Measurements from ENCODE around the gene ALDH1B1. TPM values are rescaled to one million over a fixed set of nuclear protein-coding genes. Genes with fewer than 3 reads are reported as not detected.

The ALDH1B1 gene
- total and polyA plus RNA-seq, 10 of the 15 experiments (the other 5 are each of a cell fraction or from before 2014, with no cell fraction given): 8.6 to 38.5 (median 30.9) TPM

- POLR2A ChIA-PET: no interaction called here
- Histone ChIP-seq H3K27ac (ENCODE audit: control insufficient read depth, insufficient read depth) (no peak overlapping the region), H2AFZ (ENCODE audit: control insufficient read depth, low read depth, low read length) (no peak overlapping the region), H3K79me2 (ENCODE audit: control insufficient read depth, insufficient read depth, low read length) (no peaks in the 10 kb centered on the region), H4K20me1 (ENCODE audit: control insufficient read depth, insufficient read depth) (no peaks in the 10 kb centered on the region), H3K36me3 (ENCODE audit: control insufficient read depth in 2 of 2, insufficient read depth in 2 of 2, low read length in 1 of 2) (no peaks in the 10 kb centered on the region), H3K9ac (ENCODE audit: control insufficient read depth, insufficient read depth, low read length) (no peak overlapping the region), H3K4me1 (ENCODE audit: control insufficient read depth, insufficient read depth, low read length) (peaks cover 3% of the 10 kb centered on the region; the same call in 1 of the 2 replicates), H3K4me2 (ENCODE audit: control insufficient read depth, insufficient read depth) (no peak overlapping the region), H3K4me3 (no peak overlapping the region), H3K27me3 (replicated peaks in 1 of 2; ENCODE audit: control insufficient read depth in 2 of 2, insufficient read depth in 2 of 2, low read length in 1 of 2) (no peaks in the 10 kb centered on the region; a peak in 1 of 4 replicates), H3K9me3 (replicated peaks; ENCODE audit: control insufficient read depth, insufficient read depth, low read length) (no peaks in the 10 kb centered on the region)
- DNase-seq (ENCODE audit: low read depth, low spot score) (no peak), ATAC-seq (no peak), FAIRE-seq (no peak)
- TF ChIP-seq, protein P1, sequence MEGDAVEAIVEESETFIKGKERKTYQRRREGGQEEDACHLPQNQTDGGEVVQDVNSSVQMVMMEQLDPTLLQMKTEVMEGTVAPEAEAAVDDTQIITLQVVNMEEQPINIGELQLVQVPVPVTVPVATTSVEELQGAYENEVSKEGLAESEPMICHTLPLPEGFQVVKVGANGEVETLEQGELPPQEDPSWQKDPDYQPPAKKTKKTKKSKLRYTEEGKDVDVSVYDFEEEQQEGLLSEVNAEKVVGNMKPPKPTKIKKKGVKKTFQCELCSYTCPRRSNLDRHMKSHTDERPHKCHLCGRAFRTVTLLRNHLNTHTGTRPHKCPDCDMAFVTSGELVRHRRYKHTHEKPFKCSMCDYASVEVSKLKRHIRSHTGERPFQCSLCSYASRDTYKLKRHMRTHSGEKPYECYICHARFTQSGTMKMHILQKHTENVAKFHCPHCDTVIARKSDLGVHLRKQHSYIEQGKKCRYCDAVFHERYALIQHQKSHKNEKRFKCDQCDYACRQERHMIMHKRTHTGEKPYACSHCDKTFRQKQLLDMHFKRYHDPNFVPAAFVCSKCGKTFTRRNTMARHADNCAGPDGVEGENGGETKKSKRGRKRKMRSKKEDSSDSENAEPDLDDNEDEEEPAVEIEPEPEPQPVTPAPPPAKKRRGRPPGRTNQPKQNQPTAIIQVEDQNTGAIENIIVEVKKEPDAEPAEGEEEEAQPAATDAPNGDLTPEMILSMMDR (IDR thresholded peaks at IDR 0.05 in 2 of 3, conservative IDR thresholded peaks at IDR 0.05 in 1 of 3; ENCODE audit: control insufficient read depth in 2 of 3, extremely low read depth in 1 of 3, insufficient read depth in 1 of 3, low read depth in 3 of 3, low read length in 3 of 3): no peak
- TF ChIP-seq ZBED1 (IDR thresholded peaks at IDR 0.05; ENCODE audit: borderline replicate concordance) (no peak), WRNIP1 (IDR thresholded peaks at IDR 0.05; ENCODE audit: borderline replicate concordance, low read depth, low read length) (no peak), CREM (IDR thresholded peaks at IDR 0.05; ENCODE audit: low read depth) (no peak)
- TF ChIP-seq, protein P2, sequence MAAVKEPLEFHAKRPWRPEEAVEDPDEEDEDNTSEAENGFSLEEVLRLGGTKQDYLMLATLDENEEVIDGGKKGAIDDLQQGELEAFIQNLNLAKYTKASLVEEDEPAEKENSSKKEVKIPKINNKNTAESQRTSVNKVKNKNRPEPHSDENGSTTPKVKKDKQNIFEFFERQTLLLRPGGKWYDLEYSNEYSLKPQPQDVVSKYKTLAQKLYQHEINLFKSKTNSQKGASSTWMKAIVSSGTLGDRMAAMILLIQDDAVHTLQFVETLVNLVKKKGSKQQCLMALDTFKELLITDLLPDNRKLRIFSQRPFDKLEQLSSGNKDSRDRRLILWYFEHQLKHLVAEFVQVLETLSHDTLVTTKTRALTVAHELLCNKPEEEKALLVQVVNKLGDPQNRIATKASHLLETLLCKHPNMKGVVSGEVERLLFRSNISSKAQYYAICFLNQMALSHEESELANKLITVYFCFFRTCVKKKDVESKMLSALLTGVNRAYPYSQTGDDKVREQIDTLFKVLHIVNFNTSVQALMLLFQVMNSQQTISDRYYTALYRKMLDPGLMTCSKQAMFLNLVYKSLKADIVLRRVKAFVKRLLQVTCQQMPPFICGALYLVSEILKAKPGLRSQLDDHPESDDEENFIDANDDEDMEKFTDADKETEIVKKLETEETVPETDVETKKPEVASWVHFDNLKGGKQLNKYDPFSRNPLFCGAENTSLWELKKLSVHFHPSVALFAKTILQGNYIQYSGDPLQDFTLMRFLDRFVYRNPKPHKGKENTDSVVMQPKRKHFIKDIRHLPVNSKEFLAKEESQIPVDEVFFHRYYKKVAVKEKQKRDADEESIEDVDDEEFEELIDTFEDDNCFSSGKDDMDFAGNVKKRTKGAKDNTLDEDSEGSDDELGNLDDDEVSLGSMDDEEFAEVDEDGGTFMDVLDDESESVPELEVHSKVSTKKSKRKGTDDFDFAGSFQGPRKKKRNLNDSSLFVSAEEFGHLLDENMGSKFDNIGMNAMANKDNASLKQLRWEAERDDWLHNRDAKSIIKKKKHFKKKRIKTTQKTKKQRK (IDR thresholded peaks at IDR 0.05; ENCODE audit: low read depth, low read length): no peak
- SMC1A ChIA-PET (ENCODE audit: uncharacterized antibody, unreplicated experiment): interaction anchor here (1.3 kb wide), 1 partner anchor 40 kb away, joined by 3 read pairs; no protein-coding TSS in a partner anchor
- RAD21 ChIA-PET (ENCODE audit: unreplicated experiment): no interaction called here
- no TSS peak for BruUV-seq (replicated peaks)
- 12% methylated on average over 6 of the region's 6 CpGs for WGBS (ENCODE audit: insufficient coverage, insufficient replicate concordance, low lambda C conversion rate, missing lambda C conversion rate)
- CTCF ChIA-PET: no interaction called here
- in situ Hi-C loops (cut with MboI) (no loop called here), intact Hi-C loops (cut with micrococcal nuclease; ENCODE audit: unreplicated experiment) (loop anchor here (5.0 kb wide), 1 partner anchor 50 kb away; no protein-coding TSS in a partner anchor)
These were observed 20.2 kb downstream of the ALDH1B1 start for GRCh38 chr9:38412751-38413150.
